Epithelial cell of proximal tubule (primary cell): ENCODE measurements around the gene GBE1. TPM values are rescaled to one million over a fixed set of nuclear protein-coding genes. Genes with fewer than 3 reads are reported as not detected.

Experiments
- DNase-seq: peaks from one replicate; pipeline ENCODE4 v3.0.0-alpha.2; 2011; ENCODE audit warnings: low read depth
- H3K4me3 ChIP-seq: 2 replicates; pipeline ENCODE4 v1.5.1; 2011; ENCODE audit warnings: low read depth, mild to moderate bottlenecking, low read length
- CTCF ChIP-seq: conservative IDR thresholded peaks from 2 replicates; pipeline ENCODE4 v1.5.1; 2012; ENCODE audit warnings: low read depth, mild to moderate bottlenecking, low read length
- total RNA-seq: library from RNA; depleted of rRNA; stranded (reverse); fragments of >200 nt; gene quantifications from 2 replicates; pipeline ENCODE4 v1.2.3, GENCODE V29; 2015

GBE1 gene
- total RNA-seq, 1 donor from 2014 or later: 41.9 TPM

GRCh38 chr3:81632659-81633058, 128.8 kb downstream of the GBE1 start:
- DNase-seq: no peak

GRCh38 chr3:81624756-81625155, 136.7 kb downstream of the GBE1 start:
- TF ChIP-seq CTCF: no peak
- no peak for DNase-seq

More at GRCh38 chr3:81632659-81633058, 128.8 kb downstream of the GBE1 start:
- no peak overlapping the region for H3K4me3 ChIP-seq
- no peak for TF ChIP-seq CTCF

GRCh38 chr3:81622395-81622794, 139.1 kb downstream of the GBE1 start:
- H3K4me3 ChIP-seq: no peak overlapping the region
- TF ChIP-seq CTCF: no peak
- DNase-seq: no peak

More at GRCh38 chr3:81624756-81625155, 136.7 kb downstream of the GBE1 start:
- H3K4me3 ChIP-seq: no peak overlapping the region

- no peak for DNase-seq
- no peak for TF ChIP-seq CTCF
- no peak overlapping the region for H3K4me3 ChIP-seq
Observed at GRCh38 chr3:81621277-81621676, 140.2 kb downstream of the GBE1 start.

GRCh38 chr3:81620849-81621248, 140.6 kb downstream of the GBE1 start:
- no peak for DNase-seq
- TF ChIP-seq CTCF: no peak
- no peak overlapping the region for H3K4me3 ChIP-seq

- DNase-seq: no peak
- H3K4me3 ChIP-seq: no peak overlapping the region
- no peak for TF ChIP-seq CTCF
Observed at GRCh38 chr3:81612768-81613167, 148.7 kb downstream of the GBE1 start.

GRCh38 chr3:81602781-81603180, 158.7 kb downstream of the GBE1 start:
- no peak for TF ChIP-seq CTCF
- no peak overlapping the region for H3K4me3 ChIP-seq
- DNase-seq: no peak
